ENCODE measurements around the gene DLGAP5. TPM values are rescaled to one million over a fixed set of nuclear protein-coding genes. Genes with fewer than 3 reads are reported as not detected.

Gene DLGAP5
- total and polyA plus RNA-seq, 2 of the 13 experiments (the other 11 are each of a cell fraction or from before 2014, with no cell fraction given), result 7.7 to 55.8 TPM

- 0 out of 2 replicates have a peak, but pooled peaks have one; percentile 76 for TF ChIP-seq ZNF431 (CRISPR knock-in tag; IDR thresholded peaks at IDR 0.05; ENCODE audit: borderline replicate concordance, low read depth)
- peak; percentile 66; the same call in 1 of the 2 replicates for TF ChIP-seq ZNF768 (CRISPR knock-in tag; IDR thresholded peaks at IDR 0.05)
- TF ChIP-seq ZMYM4 (CRISPR knock-in tag; IDR thresholded peaks at IDR 0.05), result peak; percentile 63; the same call in 1 of the 2 replicates
- TF ChIP-seq ZHX2 (IDR thresholded peaks at IDR 0.05; ENCODE audit: low read depth), result 0 out of 2 replicates have a peak, but pooled peaks have one; percentile 52
- TF ChIP-seq ZHX2 (CRISPR knock-in tag; IDR thresholded peaks at IDR 0.05; ENCODE audit: borderline replicate concordance), result peak; percentile 69; the same call in 1 of the 2 replicates
- TF ChIP-seq KLF15 (CRISPR knock-in tag; IDR thresholded peaks at IDR 0.05; ENCODE audit: borderline replicate concordance), result peak; percentile 64; the same call in 1 of the 2 replicates
- no peak for TF ChIP-seq TCF12 (IDR thresholded peaks at IDR 0.05)
- TF ChIP-seq TCF12 (CRISPR knock-in tag; IDR thresholded peaks at IDR 0.05), result no peak; the same call in none of the 2 replicates
- TF ChIP-seq ZNF570 (CRISPR knock-in tag; IDR thresholded peaks at IDR 0.05; ENCODE audit: borderline replicate concordance), result no peak
- no peak for TF ChIP-seq E2F5 (CRISPR knock-in tag; conservative IDR thresholded peaks at IDR 0.05)
- peak; percentile 58; the same call in 1 of the 2 replicates for TF ChIP-seq KMT2A (CRISPR knock-in tag; IDR thresholded peaks at IDR 0.05)
- peak; percentile 66 for TF ChIP-seq NCOA2 (CRISPR knock-in tag; IDR thresholded peaks at IDR 0.05)
- TF ChIP-seq TOPORS (CRISPR knock-in tag; IDR thresholded peaks at IDR 0.05), result no peak
- peak; percentile 46; the same call in 1 of the 2 replicates for TF ChIP-seq ZNF275 (CRISPR knock-in tag; IDR thresholded peaks at IDR 0.05; ENCODE audit: borderline replicate concordance)
- no peak for TF ChIP-seq CCAR2 (optimal IDR thresholded peaks at IDR 0.05; ENCODE audit: low read depth, low read length)
- TF ChIP-seq ZNF567 (CRISPR knock-in tag; IDR thresholded peaks at IDR 0.05; ENCODE audit: borderline replicate concordance), result 0 out of 2 replicates have a peak, but pooled peaks have one; percentile 29
- peak; percentile 75 for TF ChIP-seq MEF2D (CRISPR knock-in tag; IDR thresholded peaks at IDR 0.05)
- peak; percentile 64 for TF ChIP-seq ZSCAN20 (CRISPR knock-in tag; IDR thresholded peaks at IDR 0.05; ENCODE audit: borderline replicate concordance)
- peak; percentile 60; the same call in 1 of the 2 replicates for TF ChIP-seq ZBTB25 (CRISPR knock-in tag; IDR thresholded peaks at IDR 0.05)
- peak; percentile 67; the same call in 1 of the 2 replicates for TF ChIP-seq TARDBP (CRISPR knock-in tag; IDR thresholded peaks at IDR 0.05)
Observed at GRCh38 chr14:55107766-55108554, 83.4 kb downstream of the DLGAP5 start (continued).
